GM18519 (cell line): ENCODE measurements around the gene MPPED1.

Source experiments
- ATAC-seq: cut with Tn5 transposase; IDR thresholded peaks from one replicate; pipeline ENCODE4 v1.9.1; 2021; ENCODE audit warnings: mild to moderate bottlenecking, moderate library complexity; ENCODE audit not compliant: unreplicated experiment, low FRiP score

The MPPED1 gene

DNA sequence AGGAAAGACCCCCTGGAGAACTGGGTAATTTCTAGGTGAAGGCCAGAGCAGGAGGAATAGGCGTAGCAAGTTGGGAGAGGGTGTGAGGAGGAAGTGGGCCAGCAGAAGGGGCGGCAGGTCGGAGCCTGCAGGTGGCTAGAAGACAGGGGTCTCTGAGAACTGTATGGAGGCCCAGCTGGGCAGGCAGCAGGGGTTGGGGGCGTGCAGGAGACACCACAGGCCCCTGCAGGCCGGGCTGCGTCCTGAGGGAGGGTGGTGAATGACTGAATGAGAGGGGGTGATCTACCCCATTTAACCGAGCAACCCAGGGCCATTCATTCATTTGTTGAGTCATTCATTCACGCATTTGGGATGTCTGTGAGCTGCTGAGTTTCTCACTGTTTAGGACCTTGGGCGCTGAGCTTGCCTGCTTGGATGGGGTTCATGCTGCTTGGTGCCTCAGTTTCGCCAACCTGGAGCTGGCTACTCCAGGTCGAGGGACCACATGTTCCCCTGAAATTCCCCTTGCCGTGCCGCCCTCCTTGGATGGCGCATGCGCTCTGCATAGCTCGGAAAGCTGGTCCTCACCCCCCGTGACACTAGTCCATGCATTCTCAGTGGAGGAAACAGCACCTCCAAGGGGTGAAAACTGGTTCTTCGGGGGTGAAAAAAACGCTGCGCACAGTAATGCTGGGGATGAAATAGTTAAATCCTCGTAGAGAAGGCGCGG, 15.6 kb downstream of the MPPED1 start:
- ATAC-seq, result no peak

DNA sequence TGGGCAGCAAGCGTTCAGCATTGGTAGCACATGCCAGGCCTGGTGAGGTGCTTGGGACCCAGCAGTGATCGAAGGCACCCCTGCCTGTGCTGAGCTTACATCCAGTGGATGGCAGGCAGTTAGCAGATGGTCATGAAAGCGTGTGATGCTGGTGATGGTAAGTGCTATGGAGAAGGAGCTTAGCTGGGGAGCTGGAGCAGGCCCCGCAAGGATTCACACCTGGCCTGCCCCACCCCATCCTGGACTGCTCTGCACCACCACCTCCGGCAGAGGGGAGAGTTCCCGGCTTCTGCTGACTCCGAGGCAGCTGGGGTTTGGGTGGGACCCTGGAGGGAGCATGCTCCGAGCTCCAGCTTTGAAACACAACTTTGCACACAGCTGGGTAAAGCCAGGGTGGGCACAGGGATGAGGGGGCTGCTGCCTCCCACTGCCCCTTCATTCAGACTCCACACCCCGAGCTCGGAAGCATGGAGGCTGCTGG, 16.2 kb downstream of the MPPED1 start:
- ATAC-seq, result no peak

DNA sequence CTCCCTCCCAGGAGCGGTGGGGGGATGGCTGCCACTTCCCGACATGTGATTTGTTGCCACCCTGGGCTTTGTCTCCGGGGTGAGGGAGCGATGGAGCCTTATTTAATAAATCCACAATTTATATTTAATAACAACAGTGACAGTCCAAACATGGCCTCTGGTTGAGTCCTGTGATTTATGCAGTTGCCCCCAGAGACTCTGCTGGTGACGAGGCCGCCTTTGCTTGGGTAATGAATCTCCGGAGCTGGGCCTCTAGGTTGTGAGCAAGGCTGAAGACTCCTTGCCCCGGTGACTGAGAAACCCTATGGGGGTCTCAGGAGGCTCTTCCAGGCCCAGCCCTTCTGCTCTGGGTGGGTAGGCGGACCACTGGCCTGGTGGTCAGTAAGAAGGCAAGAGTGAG, 16.7 kb downstream of the MPPED1 start:
- no peak for ATAC-seq

DNA sequence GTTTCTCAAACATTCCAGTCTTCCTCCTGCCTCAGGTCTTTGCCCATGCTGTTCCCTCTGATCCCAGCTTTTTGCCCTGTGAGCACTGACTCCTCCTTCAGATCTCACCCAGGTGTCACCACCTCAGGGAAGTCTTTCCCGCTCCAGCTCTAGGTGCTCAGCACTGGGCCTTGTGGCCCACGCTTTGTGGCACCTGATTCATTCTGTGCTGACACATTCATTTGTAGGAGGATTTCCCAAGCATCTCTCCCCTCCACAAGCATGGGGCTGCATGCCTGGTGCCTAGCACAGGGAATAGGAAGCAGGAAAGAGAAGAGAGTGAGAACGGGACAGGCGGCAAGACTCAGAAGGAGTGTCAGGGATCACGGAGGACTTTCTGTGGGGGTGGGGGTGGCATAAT, 17.6 kb downstream of the MPPED1 start:
- ATAC-seq, result no peak

DNA sequence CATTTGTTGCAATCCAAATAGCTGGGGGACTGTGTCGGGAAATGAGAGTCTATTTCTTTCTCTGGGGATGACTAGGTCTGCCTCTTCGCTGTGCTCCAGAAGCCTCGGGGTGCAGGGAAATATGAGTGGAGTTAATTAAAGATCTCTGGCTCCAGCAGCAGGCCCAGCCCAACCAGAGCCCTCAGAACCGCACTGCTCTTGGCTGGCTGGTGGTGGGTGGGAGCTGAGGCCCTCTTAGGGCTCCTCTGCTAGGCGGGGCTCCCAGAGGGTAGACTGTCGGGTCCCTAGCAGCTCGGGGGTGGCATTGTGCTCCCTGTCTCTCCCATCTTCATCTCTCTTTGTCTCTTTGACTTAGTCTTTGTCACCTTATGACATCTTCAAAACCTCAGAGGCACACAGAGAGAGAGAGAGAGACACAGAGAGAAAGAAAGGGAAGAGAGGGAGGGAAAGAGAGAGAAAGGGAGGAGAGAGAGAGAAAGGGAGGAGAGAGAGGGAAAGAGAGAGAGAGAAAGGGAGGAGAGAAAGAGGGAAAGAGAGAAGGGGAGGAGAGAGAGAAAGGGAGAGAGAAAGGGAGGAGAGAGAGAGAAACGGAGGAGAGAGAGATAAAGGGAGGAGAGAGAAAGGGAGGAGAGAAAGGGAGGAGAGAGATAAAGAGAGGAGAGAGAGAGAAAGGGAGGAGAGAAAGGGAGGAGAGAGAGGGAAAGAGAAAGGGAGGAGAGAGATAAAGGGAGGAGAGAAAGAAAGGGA, 20.2 kb downstream of the MPPED1 start:
- ATAC-seq, result no peak

DNA sequence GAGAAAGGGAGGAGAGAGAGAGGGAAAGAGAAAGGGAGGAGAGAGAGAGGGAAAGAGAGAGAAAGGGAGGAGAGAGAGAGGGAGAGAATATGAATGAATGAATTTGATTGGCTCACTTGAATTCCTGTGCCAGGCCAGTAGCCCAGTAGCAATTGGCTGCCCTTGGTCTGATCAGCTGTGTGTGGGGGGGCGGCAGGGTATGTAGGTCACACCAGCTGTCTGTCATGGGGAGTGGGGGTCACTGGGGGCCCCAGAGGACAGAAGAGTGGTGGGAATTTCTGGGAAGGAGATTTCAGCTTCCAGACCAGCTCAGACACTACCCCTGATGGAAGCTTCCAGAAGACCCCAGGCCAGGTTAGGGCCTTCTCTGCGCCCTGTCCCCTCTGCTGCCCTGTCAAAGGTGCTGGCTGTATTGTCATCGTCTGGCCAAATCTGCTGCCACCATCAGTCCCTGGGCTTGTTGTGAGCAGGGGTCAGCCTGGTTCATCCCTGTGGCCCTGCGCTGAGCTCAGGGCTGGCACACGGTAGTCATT, 21.1 kb downstream of the MPPED1 start:
- no peak for ATAC-seq

DNA sequence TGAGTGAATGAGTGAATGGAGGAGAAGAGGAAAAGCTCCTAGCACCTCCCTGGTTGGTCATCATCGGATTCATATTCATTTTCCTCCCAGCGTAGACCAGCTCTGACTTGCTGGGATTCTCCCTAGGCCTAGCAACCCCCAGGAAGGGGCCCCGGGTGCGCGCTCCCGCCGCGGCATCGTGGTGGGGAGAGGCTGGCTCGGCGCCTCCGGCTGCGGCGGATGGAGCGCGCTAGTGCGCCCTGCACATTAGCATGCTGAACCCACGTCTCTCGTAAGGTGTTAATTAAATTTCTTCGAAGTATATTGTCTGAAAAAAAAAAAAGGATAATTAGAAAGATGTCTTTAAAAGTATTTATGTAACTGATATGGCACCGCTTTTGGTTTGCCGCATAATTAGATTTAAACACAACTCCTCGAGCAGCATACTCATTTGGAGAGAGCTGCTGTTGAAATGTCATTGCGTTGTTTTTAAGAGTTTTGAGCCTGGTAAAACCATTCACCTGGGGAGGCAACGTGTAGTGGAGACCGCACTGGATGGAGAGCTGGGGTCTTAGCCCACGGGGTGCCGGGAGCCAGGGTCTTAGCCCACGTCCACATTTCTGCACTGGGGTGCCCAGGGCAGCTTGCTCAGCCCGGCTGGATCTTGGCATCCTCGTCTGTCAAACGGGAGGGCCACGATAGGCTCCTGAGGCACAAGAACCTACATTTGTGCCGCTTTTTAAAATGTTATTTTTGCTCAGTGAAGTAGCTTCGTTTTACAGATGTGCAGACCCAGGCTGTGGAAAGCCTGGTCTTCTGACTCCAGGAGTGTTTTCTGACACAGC, 21.8 kb downstream of the MPPED1 start:
- ATAC-seq, result no peak

DNA sequence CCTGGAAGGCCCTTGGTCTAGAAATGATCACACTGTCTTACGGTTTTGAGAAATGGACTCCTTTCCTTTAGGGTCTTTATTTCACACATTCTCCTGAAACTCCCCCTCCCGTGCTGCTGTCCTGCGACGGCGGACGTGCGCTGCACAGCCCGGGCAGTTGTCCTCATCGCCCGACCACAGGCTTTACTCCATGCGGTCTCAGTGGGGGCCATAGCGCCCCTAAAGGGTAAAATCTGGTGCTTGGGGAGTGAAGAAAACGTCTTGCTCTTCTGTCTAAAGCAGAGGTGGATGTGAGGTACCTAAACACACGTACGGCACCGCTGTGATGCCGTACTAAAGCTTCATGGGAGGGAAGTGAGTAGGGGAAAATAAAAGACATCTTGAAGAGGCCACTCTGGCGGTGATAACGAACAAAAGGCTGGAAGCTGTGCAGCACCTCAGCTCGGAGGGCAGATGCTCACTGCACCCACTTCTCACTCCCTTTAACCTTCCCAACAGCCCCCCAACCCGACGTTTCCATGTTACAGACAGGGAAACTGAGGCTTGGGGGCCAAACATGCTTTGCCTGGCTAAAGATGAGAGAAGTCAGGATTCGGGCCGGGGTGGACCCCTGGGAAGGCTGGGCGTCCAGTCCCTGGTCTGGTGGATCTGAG, 22.6 kb downstream of the MPPED1 start:
- no peak for ATAC-seq

DNA sequence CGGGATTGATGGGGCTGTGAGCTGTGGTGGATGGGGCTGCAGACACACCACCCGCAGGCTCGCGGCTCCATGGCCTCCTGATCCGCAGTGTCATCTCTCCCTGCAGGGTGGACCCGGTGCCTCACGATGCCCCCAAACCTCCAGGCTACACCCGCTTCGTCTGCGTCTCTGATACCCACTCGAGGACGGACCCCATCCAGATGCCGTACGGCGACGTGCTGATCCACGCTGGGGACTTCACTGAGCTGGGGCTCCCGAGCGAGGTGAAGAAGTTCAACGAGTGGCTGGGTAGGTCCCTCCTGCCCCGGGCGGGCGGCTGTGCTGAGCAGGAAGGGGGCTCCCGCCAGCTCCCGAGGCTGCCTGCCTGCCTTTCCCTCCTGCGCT, 23.1 kb downstream of the MPPED1 start:
- ATAC-seq, result no peak

DNA sequence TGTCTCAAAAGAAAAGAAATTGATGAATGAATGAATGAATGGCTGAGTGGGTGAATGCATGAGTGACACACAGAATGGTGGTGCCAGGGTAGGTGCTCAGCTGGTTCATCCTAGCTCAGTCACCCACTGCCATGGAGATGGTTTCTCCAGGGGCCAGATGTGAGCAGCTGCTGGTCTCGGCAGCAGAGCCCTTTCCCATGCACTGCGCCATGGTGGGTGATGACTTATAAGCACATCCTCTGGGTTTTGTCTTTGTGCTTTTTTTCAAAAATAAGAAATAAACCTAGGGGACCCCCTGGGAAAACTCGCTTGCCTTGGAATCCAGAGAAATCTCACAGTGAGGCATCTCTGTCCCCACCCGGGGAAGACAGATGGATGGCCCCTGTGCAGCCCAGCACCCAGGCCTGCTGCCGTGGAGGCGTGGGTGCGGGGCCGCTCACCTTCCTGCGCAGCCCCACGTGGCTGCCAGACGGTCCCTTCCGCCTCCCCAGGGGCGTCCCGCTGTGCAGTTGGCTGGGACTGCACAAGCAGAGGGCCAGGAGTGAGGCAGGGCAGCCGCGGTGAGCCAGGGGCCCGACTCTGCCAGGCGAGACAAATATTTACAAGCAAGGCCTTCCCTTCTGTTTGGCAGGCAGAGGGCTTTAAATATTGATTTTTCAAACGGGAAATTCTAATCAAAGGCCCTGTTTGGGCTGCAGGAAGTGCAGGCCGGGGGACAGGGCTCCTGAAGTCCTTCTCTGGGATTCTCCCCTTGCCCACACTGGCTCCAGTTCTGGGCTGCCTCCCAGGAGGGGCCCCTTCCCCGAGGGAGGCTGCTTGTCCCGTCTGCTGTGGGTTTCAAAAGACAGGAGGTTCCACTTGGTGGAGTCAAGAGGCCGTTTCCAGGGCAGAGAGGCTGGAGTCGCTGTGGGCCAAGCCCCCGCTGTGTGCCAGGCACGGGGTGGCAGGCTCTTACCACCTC, 24.3 kb downstream of the MPPED1 start:
- no peak for ATAC-seq

DNA sequence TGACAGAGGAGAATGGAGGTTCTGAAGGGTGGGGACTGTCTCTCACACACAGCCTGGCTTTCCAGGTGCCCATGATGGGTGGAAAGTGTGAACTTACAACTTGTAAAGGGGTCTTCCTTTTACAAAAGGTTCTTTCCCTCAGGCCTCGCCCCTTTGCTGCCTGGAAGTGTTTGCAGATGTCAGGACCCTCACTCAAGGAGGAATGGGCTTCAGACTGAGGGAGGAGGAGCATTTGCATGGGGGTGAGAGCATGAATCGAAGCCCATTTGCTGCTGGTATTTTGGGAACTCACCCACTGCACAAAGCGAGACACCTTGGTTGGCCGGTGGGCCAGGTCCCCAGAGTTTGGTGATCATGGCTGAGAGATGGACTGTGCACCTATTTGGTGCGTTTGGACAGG, 25.1 kb downstream of the MPPED1 start:
- ATAC-seq, result no peak

DNA sequence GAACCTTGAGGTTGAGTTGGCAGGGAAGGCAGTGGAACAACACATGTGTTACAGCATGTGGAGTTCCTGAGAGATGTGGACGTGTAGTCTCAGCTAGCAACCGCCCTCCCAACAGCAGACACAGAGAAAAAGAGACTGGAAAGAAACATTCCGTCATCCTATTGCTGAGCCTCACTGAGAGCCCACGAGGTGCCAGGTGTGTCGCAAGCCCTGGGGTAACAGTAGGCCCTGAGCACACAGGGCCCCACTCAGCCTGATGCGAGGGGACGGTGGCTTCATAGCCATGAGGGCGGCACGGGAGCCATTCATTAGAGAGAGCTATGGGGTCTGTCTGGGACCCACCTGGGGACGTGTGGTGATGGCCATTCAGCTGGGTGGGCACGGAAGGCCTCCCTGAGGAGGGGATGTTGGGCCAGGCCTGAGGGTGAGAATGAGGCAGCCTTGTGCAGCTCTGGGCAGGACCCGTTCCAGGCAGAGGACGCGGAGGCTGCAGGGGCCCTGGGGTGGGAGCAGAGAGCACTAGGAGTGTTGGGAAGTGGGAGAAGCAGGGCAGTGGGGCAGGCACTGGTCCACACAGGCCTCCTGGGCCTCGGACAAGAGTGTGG, 26.2 kb downstream of the MPPED1 start:
- no peak for ATAC-seq

DNA sequence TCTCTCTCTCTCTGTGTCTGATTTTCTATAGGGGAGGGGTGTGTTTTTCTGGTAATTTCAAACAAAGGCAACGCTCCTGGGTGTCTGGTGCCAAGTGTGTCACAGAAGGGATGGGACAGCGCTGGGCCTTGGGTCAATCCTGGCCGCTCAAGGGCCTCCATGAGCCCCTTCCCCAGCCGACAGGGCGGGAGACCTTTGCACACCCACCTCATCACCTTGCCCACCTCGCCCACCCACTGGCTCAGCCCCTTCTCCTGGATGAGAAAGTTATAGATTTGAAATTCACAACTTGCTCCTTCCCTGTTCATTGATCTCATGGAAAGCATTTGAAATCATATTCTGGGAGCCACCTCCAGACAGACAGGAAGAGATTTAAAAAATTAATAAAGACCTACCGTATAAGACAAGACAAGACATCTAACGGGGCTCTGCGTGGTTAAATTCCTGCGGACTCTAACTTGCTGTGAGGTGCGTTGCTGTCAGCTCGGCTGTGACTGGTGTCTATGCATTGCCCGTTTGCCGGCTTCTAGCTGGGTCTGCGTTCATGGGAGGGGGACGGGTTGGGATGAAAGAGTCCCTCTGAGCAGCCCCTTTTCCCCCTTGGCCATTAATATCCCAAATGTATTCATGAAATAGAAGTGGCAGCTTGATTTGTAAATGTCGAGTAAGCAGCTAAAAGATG, 27.0 kb downstream of the MPPED1 start:
- no peak for ATAC-seq

DNA sequence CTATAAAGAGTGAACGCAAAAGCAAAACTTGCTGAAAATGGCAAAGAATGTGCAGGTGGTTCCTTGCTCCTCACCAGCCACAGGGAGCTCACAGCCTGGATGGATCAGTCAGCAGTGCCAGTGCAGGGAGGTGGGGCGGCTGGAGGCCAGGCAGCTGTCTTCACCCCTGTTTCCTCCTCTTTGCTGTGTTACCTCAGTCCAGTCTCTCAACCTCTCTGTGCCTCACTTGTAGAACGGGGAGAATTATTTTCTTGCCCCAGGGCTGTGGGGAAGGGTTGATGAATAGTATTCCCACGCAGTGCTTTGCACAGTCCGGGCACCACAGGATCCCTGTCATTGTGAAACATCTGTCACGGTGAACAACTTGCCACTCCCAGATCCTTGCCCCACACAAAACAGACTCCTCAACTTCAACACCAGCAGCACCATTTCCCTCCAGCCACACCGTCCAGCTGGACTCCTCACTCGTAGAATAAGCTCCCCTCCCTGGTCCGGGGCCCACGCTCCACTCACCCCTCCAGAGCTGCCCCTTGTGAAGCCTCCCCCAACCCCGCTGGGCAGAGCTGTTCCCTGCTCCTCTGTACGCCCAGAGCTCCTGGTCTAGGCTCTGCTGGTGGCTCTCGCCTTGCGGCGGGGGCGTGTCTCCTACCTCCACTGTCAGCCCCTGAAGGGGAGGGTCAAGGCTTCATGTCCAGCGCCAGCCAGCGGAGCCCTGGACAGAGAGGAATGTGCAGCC, 27.7 kb downstream of the MPPED1 start:
- no peak for ATAC-seq

DNA sequence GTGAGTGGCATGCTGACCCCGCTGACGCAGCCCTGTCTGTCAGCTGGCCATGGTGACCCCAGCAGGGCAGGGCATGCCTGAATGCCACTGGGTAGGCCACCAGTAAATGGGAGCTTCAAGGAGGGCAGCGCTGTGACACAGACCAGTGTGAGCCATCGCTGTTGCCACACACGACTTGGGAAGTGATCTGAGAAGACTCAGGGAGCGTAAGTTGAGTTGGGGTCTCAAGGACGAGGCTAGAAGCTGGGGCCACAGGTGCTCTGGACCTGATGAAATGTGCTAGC, 28.2 kb downstream of the MPPED1 start:
- no peak for ATAC-seq

DNA sequence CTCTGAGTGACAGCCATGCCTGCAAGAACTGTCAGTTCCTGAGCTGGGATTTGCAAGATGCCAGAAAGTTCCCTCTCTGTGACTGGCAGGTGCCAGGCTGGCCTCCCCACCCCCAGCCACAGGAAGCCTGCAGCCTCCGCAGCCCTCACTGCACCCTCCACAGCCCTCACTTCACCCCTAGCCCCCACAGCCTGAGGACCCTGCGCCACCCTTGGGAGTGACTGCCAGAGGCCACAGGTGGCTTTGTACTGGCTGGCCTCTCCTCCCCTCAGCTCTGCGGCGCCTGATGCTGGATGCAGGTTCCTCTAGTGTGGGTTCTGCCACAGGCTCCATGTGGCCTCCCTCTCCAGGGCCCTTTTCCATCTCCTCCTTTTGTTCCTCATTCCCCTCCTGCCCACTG, 28.7 kb downstream of the MPPED1 start:
- no peak for ATAC-seq

DNA sequence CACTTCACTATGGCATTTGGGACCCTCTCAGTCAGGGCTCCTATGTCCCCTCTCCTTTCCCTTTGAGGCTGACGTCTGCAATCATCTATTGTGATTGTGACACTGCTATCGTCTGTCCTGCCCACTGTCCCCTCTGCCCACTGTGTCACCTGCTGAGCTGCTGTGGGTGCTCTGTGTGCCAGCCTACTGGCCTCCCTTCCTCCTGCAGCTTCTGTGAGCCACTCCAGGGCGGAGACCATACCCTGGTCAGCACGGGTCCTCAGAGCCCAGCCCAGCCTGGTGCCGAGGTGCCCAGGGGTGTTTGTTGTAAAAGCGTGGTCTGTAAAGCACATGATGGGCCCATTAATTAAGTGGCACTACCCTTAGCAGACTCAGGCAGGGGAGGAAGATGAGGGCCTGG, 29.4 kb downstream of the MPPED1 start:
- no peak for ATAC-seq

DNA sequence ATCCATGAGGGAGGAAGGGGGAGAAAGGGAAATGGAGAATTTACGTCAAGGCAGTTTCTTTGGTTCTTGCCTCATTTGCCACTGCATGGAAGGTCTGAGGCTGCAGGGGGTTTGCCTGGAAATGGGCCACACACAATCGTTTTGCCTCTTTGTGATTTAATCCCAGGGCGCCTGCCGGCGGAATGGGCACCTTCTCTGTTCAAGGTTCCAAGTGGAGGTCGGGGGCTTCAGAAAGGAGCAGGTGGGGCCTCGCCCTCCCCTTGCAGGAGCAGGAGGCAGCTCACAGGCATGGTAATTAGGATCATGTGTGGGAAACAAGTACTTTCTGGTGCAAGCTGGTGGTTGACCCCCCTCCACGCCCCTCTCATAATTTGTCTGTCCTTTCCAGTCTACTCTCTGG, 29.9 kb downstream of the MPPED1 start:
- ATAC-seq, result no peak
